H1 (cell line): Measurements from ENCODE around the gene ITPR1.

Experiments used
- BCL11A ChIP-seq, 2 experiments: IDR thresholded peaks; one replicate each; pipeline ENCODE4 v1.6.1; 2011; ENCODE audit warnings: low read depth in 2 of 2, low read length in 2 of 2, mild to moderate bottlenecking in 2 of 2
- CTCF ChIP-seq, 3 experiments: IDR thresholded peaks; 1 replicate in 2 of 3; 2 replicates in 1 of 3; pipeline versions ENCODE4 v1.5.1 to v1.6.1; 2011; ENCODE audit warnings: low read length in 3 of 3, mild to moderate bottlenecking in 3 of 3, inconsistent platforms in 2 of 3, low read depth in 1 of 3, moderate library complexity in 1 of 3; ENCODE audit not compliant: insufficient read depth in 1 of 3; ENCODE audit errors: control extremely low read depth in 1 of 3
- EGR1 ChIP-seq: IDR thresholded peaks from 2 replicates; pipeline ENCODE4 v1.6.1; 2011; ENCODE audit warnings: low read depth, low read length, borderline replicate concordance
- EP300 ChIP-seq, 2 experiments: IDR thresholded peaks; 1 replicate in 1 of 2; 2 replicates in 1 of 2; pipeline ENCODE4 v1.6.1; 2011 to 2012; ENCODE audit warnings: low read depth in 2 of 2, low read length in 2 of 2, mild to moderate bottlenecking in 2 of 2, borderline replicate concordance in 1 of 2, inconsistent platforms in 1 of 2, moderate library complexity in 1 of 2
- POLR2A ChIP-seq, 2 experiments: IDR thresholded peaks; 1 replicate in 1 of 2; 2 replicates in 1 of 2; pipeline ENCODE4 v1.6.1; 2011; ENCODE audit warnings: low read depth in 2 of 2, low read length in 2 of 2, mild to moderate bottlenecking in 2 of 2; ENCODE audit errors: control extremely low read depth in 1 of 2
- RAD21 ChIP-seq, 2 experiments: IDR thresholded peaks in 1 of 2; conservative IDR thresholded peaks in 1 of 2; 2 replicates each; pipeline ENCODE4 v1.6.1; 2011; ENCODE audit warnings: low read depth in 2 of 2, low read length in 2 of 2, improper control_type of control experiment in 1 of 2, inconsistent platforms in 1 of 2, mild to moderate bottlenecking in 1 of 2, moderate library complexity in 1 of 2
- RBBP5 ChIP-seq: IDR thresholded peaks from 2 replicates; pipeline ENCODE4 v1.7.1; 2012; ENCODE audit warnings: low read depth, mild to moderate bottlenecking, inconsistent platforms, low read length, moderate library complexity, borderline replicate concordance
- TF ChIP-seq, protein P1 (sequence below): IDR thresholded peaks from 2 replicates; pipeline ENCODE4 v1.6.1; 2012; ENCODE audit warnings: low read length, inconsistent platforms
- TF ChIP-seq, protein P2 (sequence below): IDR thresholded peaks from 2 replicates; pipeline ENCODE4 v1.6.1; 2011; ENCODE audit warnings: low read length, improper control_type of control experiment

- TF ChIP-seq RBBP5 (no peak), EGR1 (no peak), EP300 (IDR thresholded peaks at IDR 0.05; ENCODE audit: borderline replicate concordance in 1 of 2, low read depth in 2 of 2, low read length in 2 of 2) (no peak), RAD21 (IDR thresholded peaks at IDR 0.05 in 1 of 2, conservative IDR thresholded peaks at IDR 0.05 in 1 of 2; ENCODE audit: low read depth in 2 of 2, low read length in 2 of 2) (no peak), POLR2A (IDR thresholded peaks at IDR 0.05; ENCODE audit: control extremely low read depth in 1 of 2, low read depth in 2 of 2, low read length in 2 of 2) (no peak), BCL11A (IDR thresholded peaks at IDR 0.05; ENCODE audit: low read depth in 2 of 2, low read length in 2 of 2) (no peak), CTCF (IDR thresholded peaks at IDR 0.05; ENCODE audit: control extremely low read depth in 1 of 3, insufficient read depth in 1 of 3, low read depth in 1 of 3, low read length in 3 of 3) (no peak)
- TF ChIP-seq, protein P1, sequence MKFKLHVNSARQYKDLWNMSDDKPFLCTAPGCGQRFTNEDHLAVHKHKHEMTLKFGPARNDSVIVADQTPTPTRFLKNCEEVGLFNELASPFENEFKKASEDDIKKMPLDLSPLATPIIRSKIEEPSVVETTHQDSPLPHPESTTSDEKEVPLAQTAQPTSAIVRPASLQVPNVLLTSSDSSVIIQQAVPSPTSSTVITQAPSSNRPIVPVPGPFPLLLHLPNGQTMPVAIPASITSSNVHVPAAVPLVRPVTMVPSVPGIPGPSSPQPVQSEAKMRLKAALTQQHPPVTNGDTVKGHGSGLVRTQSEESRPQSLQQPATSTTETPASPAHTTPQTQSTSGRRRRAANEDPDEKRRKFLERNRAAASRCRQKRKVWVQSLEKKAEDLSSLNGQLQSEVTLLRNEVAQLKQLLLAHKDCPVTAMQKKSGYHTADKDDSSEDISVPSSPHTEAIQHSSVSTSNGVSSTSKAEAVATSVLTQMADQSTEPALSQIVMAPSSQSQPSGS: no peak
- TF ChIP-seq, protein P2, sequence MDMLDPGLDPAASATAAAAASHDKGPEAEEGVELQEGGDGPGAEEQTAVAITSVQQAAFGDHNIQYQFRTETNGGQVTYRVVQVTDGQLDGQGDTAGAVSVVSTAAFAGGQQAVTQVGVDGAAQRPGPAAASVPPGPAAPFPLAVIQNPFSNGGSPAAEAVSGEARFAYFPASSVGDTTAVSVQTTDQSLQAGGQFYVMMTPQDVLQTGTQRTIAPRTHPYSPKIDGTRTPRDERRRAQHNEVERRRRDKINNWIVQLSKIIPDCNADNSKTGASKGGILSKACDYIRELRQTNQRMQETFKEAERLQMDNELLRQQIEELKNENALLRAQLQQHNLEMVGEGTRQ: no peak
Observed at GRCh38 chr3:4637265-4637664, 144.1 kb downstream of the ITPR1 start.
